Peyer's patch (tissue), 4 donors: Measurements from ENCODE around the gene SYNE1.

ENCODE experiments used
- POLR2A ChIP-seq, 2 donors: fragments of 450-650 bp; IDR thresholded peaks; one replicate each; pipeline ENCODE4 v1.5.1; 2017; ENCODE audit warnings: antibody characterized with exemption in 2 of 2, mild to moderate bottlenecking in 2 of 2, moderate library complexity in 2 of 2
- TF ChIP-seq, protein P1 (sequence below), 6 experiments: fragments of 450-650 bp in 4 of 6; fragments of 200-600 bp in 2 of 6; sonication (generic) in 1 of 6; IDR thresholded peaks; one replicate each; pipeline ENCODE4 v1.5.1; 2017 to 2019; ENCODE audit warnings: antibody characterized with exemption in 6 of 6, mild to moderate bottlenecking in 3 of 6, moderate library complexity in 1 of 6

DNA sequence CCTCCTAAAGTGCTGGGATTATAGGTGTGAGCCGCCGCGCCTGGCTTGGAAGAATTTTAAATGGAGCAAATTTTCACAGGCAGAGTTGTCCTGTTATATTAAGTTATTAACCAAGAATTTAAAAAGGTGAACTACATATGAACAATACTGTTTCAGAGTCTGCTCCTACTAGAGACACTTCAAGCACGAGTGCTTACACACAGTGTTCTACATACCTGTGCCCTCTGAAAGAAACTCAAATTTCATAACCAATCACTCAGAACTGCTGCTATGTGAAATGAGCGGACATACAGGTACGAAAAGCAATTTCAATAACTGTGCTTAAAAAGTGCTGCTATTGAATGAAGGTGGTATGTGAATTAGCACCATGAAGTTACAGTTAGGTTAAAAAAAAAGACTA is 262.0 kb downstream of the SYNE1 start:
- TF ChIP-seq, protein P1, sequence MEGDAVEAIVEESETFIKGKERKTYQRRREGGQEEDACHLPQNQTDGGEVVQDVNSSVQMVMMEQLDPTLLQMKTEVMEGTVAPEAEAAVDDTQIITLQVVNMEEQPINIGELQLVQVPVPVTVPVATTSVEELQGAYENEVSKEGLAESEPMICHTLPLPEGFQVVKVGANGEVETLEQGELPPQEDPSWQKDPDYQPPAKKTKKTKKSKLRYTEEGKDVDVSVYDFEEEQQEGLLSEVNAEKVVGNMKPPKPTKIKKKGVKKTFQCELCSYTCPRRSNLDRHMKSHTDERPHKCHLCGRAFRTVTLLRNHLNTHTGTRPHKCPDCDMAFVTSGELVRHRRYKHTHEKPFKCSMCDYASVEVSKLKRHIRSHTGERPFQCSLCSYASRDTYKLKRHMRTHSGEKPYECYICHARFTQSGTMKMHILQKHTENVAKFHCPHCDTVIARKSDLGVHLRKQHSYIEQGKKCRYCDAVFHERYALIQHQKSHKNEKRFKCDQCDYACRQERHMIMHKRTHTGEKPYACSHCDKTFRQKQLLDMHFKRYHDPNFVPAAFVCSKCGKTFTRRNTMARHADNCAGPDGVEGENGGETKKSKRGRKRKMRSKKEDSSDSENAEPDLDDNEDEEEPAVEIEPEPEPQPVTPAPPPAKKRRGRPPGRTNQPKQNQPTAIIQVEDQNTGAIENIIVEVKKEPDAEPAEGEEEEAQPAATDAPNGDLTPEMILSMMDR (IDR thresholded peaks at IDR 0.05): no peak
- no peak for TF ChIP-seq POLR2A (IDR thresholded peaks at IDR 0.05)
